HG03442 (cell line): ENCODE measurements around the gene TAS2R50.

Experiments
- ATAC-seq: cut with Tn5 transposase; IDR thresholded peaks from one replicate; pipeline ENCODE4 v1.9.1; 2021; ENCODE audit warnings: mild to moderate bottlenecking, moderate library complexity; ENCODE audit not compliant: unreplicated experiment

TAS2R50 gene

GRCh38 chr12:10956085-10956484, 30.6 kb downstream of the TAS2R50 start:
- ATAC-seq = no peak

- ATAC-seq = no peak
These were observed 34.1 kb downstream of the TAS2R50 start for GRCh38 chr12:10952645-10953044.

GRCh38 chr12:10943167-10943566, 43.5 kb downstream of the TAS2R50 start:
- ATAC-seq = no peak

- ATAC-seq = no peak
These were observed 44.6 kb downstream of the TAS2R50 start for GRCh38 chr12:10941916-10942607.

GRCh38 chr12:10941369-10941768, 45.3 kb downstream of the TAS2R50 start:
- no peak for ATAC-seq

GRCh38 chr12:10940389-10940788, 46.3 kb downstream of the TAS2R50 start:
- ATAC-seq = no peak

- no peak for ATAC-seq
These were observed 47.5 kb downstream of the TAS2R50 start, which contains the start of gene TAS2R14 for GRCh38 chr12:10939163-10939562. TSS of gene TAS2R14 (minus strand) at chr12:10939263. CDS start at chr12:10939207, 56 bp downstream.

- no peak for ATAC-seq
These were observed 50.2 kb downstream of the TAS2R50 start for GRCh38 chr12:10936506-10936905.
